K562 (cell line): Measurements from ENCODE around the gene PTPRG. TPM values are rescaled to one million over a fixed set of nuclear protein-coding genes. Genes with fewer than 3 reads are reported as not detected.

Source experiments
- ATAC-seq: fragments of 200-7000 bp; cut with Tn5 transposase; 3 replicates; pipeline ENCODE4 v1.9.1; 2020; ENCODE audit warnings: moderate library complexity
- BruUV-seq: library from RNA; stranded (reverse); fragments of 400-500 nt; replicated peaks from 2 replicates; lab custom pipeline; 2021; lab: Mats Ljungman, UMichigan
- CTCF ChIA-PET: fragments of 300-600 bp; formaldehyde crosslinking; extraction: SDS; loops from one replicate; lab custom pipeline; 2021; ENCODE audit warnings: low intra/inter-chr PET ratio; lab: Yijun Ruan, JAX
- POLR2A ChIA-PET: fragments of 300-600, 350-650 bp; sonication (Branson Sonifier 250); formaldehyde crosslinking; extraction: SDS; loops from one replicate; lab custom pipeline; 2021; ENCODE audit warnings: antibody characterized with exemption, inconsistent platforms; lab: Yijun Ruan, JAX
- DNase-seq, 4 experiments: peaks; one replicate each; pipeline versions ENCODE4 v3.0.0 to v3.0.0-alpha.2; 2011 to 2018; ENCODE audit warnings: low spot score in 3 of 4, mixed read lengths in 3 of 4; ENCODE audit errors: extremely low read depth in 1 of 4
- FAIRE-seq: peaks from 2 replicates; lab custom pipeline; 2011; peaks lifted over from hg19 to GRCh38; lab: Jason Lieb, UNC
- H2AFZ ChIP-seq: 2 replicates; pipeline ENCODE4 v1.6.0; 2011; ENCODE audit warnings: low read depth, low read length, control low read depth, inconsistent platforms
- H3K27ac ChIP-seq: fragments of 200-600 bp; 3 replicates; pipeline ENCODE4 v1.8.0; 2011; ENCODE audit warnings: low read depth, mild to moderate bottlenecking, control low read depth, inconsistent platforms, low read length, moderate library complexity, mixed read lengths; ENCODE audit errors: extremely low read depth
- H3K27me3 ChIP-seq, 2 experiments: fragments of 300-600 bp in 1 of 2; 2 replicates in 1 of 2; 3 replicates in 1 of 2; pipeline versions ENCODE4 v1.6.0 to v1.8.0; 2011; ENCODE audit warnings: inconsistent platforms in 2 of 2, low read length in 2 of 2, mild to moderate bottlenecking in 1 of 2, mixed read lengths in 1 of 2, moderate library complexity in 1 of 2; ENCODE audit not compliant: control insufficient read depth in 2 of 2, insufficient read depth in 2 of 2
- H3K36me3 ChIP-seq: fragments of 300-600 bp; 3 replicates; pipeline ENCODE4 v1.8.0; 2011; ENCODE audit warnings: mild to moderate bottlenecking, low read length, inconsistent platforms; ENCODE audit not compliant: control insufficient read depth, insufficient read depth
- H3K4me1 ChIP-seq, 2 experiments: fragments of 200-600 bp in 1 of 2; replicated peaks in 1 of 2; 2 replicates in 1 of 2; 3 replicates in 1 of 2; pipeline versions ENCODE4 v1.5.1 to v1.8.0; 2011; ENCODE audit warnings: inconsistent platforms in 2 of 2, low read length in 2 of 2, mild to moderate bottlenecking in 1 of 2, mixed read lengths in 1 of 2, moderate library complexity in 1 of 2; ENCODE audit not compliant: control insufficient read depth in 2 of 2, insufficient read depth in 2 of 2
- H3K4me2 ChIP-seq: 2 replicates; pipeline ENCODE4 v1.6.1; 2011; ENCODE audit warnings: low read length, control low read depth, inconsistent platforms, mixed read lengths; ENCODE audit not compliant: insufficient read depth
- H3K4me3 ChIP-seq: fragments of 200-600 bp; sonication (generic), shearing (Covaris generic); 2 replicates; pipeline ENCODE4 v1.5.1; 2016; ENCODE audit warnings: control low read depth, inconsistent platforms
- H3K79me2 ChIP-seq: fragments of 200-600 bp; 3 replicates; pipeline ENCODE4 v1.8.0; 2011; ENCODE audit warnings: low read length, inconsistent platforms; ENCODE audit not compliant: control insufficient read depth, insufficient read depth
- H3K9ac ChIP-seq, 2 experiments: 2 replicates each; pipeline versions ENCODE4 v1.6.0 to v1.6.1; 2011; ENCODE audit warnings: low read depth in 2 of 2, low read length in 2 of 2, control low read depth in 1 of 2, inconsistent platforms in 1 of 2, mild to moderate bottlenecking in 1 of 2, mixed read lengths in 1 of 2; ENCODE audit not compliant: insufficient read depth in 1 of 2
- H3K9me1 ChIP-seq: one replicate; pipeline ENCODE4 v1.6.0; 2011; ENCODE audit warnings: inconsistent platforms, mild to moderate bottlenecking, low read length, moderate library complexity; ENCODE audit not compliant: control insufficient read depth, insufficient read depth
- H3K9me3 ChIP-seq: replicated peaks from 2 replicates; pipeline ENCODE4 v1.5.1; 2011; ENCODE audit warnings: low read depth, low read length, inconsistent platforms; ENCODE audit not compliant: control insufficient read depth, insufficient read depth
- H4K20me1 ChIP-seq: replicated peaks from 2 replicates; pipeline ENCODE4 v1.6.1; 2011; ENCODE audit warnings: low read length, inconsistent platforms, mixed read lengths; ENCODE audit not compliant: control insufficient read depth, insufficient read depth
- CREB1 ChIP-seq, 2 experiments: sonication (generic) in 1 of 2; formaldehyde crosslinking in 1 of 2; IDR thresholded peaks; 2 replicates each; pipeline versions ENCODE4 v1.6.1 to v1.8.0; 2012 to 2022; ENCODE audit warnings: inconsistent platforms in 1 of 2, mild to moderate bottlenecking in 1 of 2, missing genetic modification reagents in 1 of 2, moderate library complexity in 1 of 2
- FUS ChIP-seq: fragments of 200-400 bp; formaldehyde crosslinking; optimal IDR thresholded peaks from 2 replicates; pipeline ENCODE3; 2017; ENCODE audit warnings: low read depth, low read length
- HDAC1 ChIP-seq, 2 experiments: fragments of 450-650 bp; IDR thresholded peaks; 2 replicates each; pipeline ENCODE4 v1.6.1; 2016 to 2017; ENCODE audit warnings: inconsistent platforms in 1 of 2, mild to moderate bottlenecking in 1 of 2, moderate library complexity in 1 of 2
- HMG20A ChIP-seq: fragments of 450-650 bp; formaldehyde crosslinking; conservative IDR thresholded peaks from 2 replicates; pipeline ENCODE4 v1.4.0; 2020; ENCODE audit warnings: mild to moderate bottlenecking, mixed read lengths
- IFI16 ChIP-seq: fragments of 250-450 bp; sonication (Bioruptor Pico); IDR thresholded peaks from 2 replicates; pipeline ENCODE4 v2.1.2; 2022; ENCODE audit warnings: mild to moderate bottlenecking, inconsistent platforms
- LARP7 ChIP-seq: fragments of 450-650 bp; IDR thresholded peaks from 2 replicates; pipeline ENCODE4 v1.6.1; 2016
- MNT ChIP-seq, 2 experiments: fragments of 450-650 bp; conservative IDR thresholded peaks; 2 replicates each; pipeline ENCODE4 v1.6.1; 2017; ENCODE audit warnings: mild to moderate bottlenecking in 2 of 2, moderate library complexity in 2 of 2
- NR4A1 ChIP-seq, 2 experiments: fragments of 250-450 bp in 1 of 2; fragments of 450-650 bp in 1 of 2; sonication (Bioruptor Pico) in 1 of 2; IDR thresholded peaks; 2 replicates each; pipeline versions ENCODE4 v1.4.0 to v1.6.1; 2016 to 2020; ENCODE audit warnings: mild to moderate bottlenecking in 2 of 2, missing compliant biosample characterization in 1 of 2, missing genetic modification characterization in 1 of 2, moderate library complexity in 1 of 2
- RUNX1 ChIP-seq: sonication (generic); IDR thresholded peaks from 2 replicates; pipeline ENCODE4 v1.6.1; 2016; ENCODE audit warnings: antibody characterized with exemption, low read depth
- SOX6 ChIP-seq: fragments of 450-650 bp; IDR thresholded peaks from 2 replicates; pipeline ENCODE4 v1.6.1; 2014; ENCODE audit warnings: mild to moderate bottlenecking
- SPI1 ChIP-seq: IDR thresholded peaks from 2 replicates; pipeline ENCODE4 v1.6.1; 2011; ENCODE audit warnings: low read depth, low read length, control low read depth, borderline replicate concordance
- U2AF1 ChIP-seq: fragments of 200-400 bp; formaldehyde crosslinking; optimal IDR thresholded peaks from 2 replicates; pipeline ENCODE3; 2017; ENCODE audit warnings: mild to moderate bottlenecking, low read depth, low read length, moderate library complexity
- ZNF232 ChIP-seq: sonication (generic); formaldehyde crosslinking; IDR thresholded peaks from 2 replicates; pipeline ENCODE4 v1.8.0; 2022; ENCODE audit warnings: mild to moderate bottlenecking, missing genetic modification reagents
- ZNF263 ChIP-seq: sonication (generic); formaldehyde crosslinking; IDR thresholded peaks from 2 replicates; pipeline ENCODE4 v1.8.0; 2022; ENCODE audit warnings: mild to moderate bottlenecking, missing genetic modification reagents, borderline replicate concordance
- ZNF316 ChIP-seq: fragments of 450-650 bp; IDR thresholded peaks from 2 replicates; pipeline ENCODE4 v1.6.1; 2016
- ZNF436 ChIP-seq: fragments of 250-450, 450-650 bp; sonication (Bioruptor Pico); formaldehyde crosslinking; IDR thresholded peaks from 2 replicates; pipeline ENCODE4 v1.7.0; 2020; ENCODE audit warnings: mild to moderate bottlenecking
- WGBS: fragments of 100-300 bp; shearing (Covaris generic); methylation state at CpG from one replicate; pipeline ENCODE4 v1.1.6; 2016; ENCODE audit warnings: low coverage, mixed read lengths; ENCODE audit not compliant: insufficient coverage; ENCODE audit errors: missing lambda C conversion rate; 5-methylcytosine and 5-hydroxymethylcytosine counted together
- in situ Hi-C: fragments of 300-500 bp; cut with MboI; formaldehyde crosslinking; loops from 4 replicates; pipeline ENCODE4 v1.15.0; 2018; ENCODE audit warnings: inconsistent platforms, mixed read lengths
- intact Hi-C: fragments of 100-400 bp; cut with micrococcal nuclease; formaldehyde crosslinking; loops from 2 replicates; pipeline ENCODE4 v1.14.2; 2022
- polyA plus RNA-seq, 8 experiments: library from polyadenylated mRNA; depleted of rRNA in 4 of 8; stranded (reverse) in 5 of 8; unstranded in 3 of 8; fragments of >200 nt; fragmentation: Nextera tagmentation in 2 of 8; fragmentation: Illumina TruSeq in 1 of 8; extraction: Ambion mirVana in 2 of 8; extraction: Trizol in 1 of 8; gene quantifications; 2 replicates each; pipeline versions ENCODE4 v1.2.1 to v1.2.3, GENCODE V29; 2011 to 2014; ENCODE audit warnings: inconsistent platforms in 1 of 8, missing spikeins in 1 of 8
- total RNA-seq, 7 experiments: library from RNA; depleted of rRNA in 6 of 7; stranded (reverse); fragments of >200 nt in 6 of 7; fragmentation: Illumina TruSeq in 2 of 7; extraction: Trizol in 2 of 7; gene quantifications; 2 replicates each; pipeline versions ENCODE4 v1.2.1 to v1.2.3, GENCODE V29; 2011 to 2021; ENCODE audit warnings: low replicate concordance in 1 of 7

Gene PTPRG
- total and polyA plus RNA-seq, 9 of the 15 experiments (the other 6 are each of a cell fraction or from before 2014, with no cell fraction given) = 0.16 TPM; not detected in 8

DNA sequence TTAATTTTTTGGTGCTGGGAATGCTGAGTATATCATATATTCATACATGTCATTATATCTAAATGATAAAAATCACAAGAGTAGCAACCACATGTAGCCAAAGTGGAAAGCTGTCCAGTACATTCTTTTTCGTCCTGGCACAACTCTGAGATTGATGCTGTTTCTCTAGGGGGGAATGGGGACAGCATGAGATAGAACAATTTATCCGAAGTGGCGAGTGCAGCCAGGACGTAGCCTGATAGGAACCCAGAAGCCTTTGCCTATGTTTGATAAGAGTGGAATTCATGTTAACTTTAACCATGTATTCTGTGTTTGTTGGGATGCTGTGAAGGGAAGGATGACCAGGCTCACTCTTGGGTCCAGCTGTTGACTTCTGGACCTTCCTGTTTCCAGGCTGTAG is 20.9 kb downstream of the PTPRG start:
- Histone ChIP-seq H3K9me1 (no peaks in the 10 kb centered on the region), H3K9ac (no peak overlapping the region), H2AFZ (no peak overlapping the region), H3K4me3 (no peak overlapping the region), H3K9me3 (no peaks in the 10 kb centered on the region), H3K4me1 (no peaks in the 10 kb centered on the region), H3K27me3 (no peaks in the 10 kb centered on the region), H3K36me3 (no peaks in the 10 kb centered on the region), H3K4me2 (no peak overlapping the region), H3K27ac (no peak overlapping the region), H3K79me2 (no peaks in the 10 kb centered on the region), H4K20me1 (no peaks in the 10 kb centered on the region)
- ChIA-PET CTCF (no interaction called here), POLR2A (no interaction called here)
- no peak for FAIRE-seq
- intact Hi-C loops = no loop called here
- no peak for ATAC-seq
- no peak for DNase-seq
- WGBS = 0% methylated on average over 3 of the region's 4 CpGs
- in situ Hi-C loops = no loop called here
- TF ChIP-seq NR4A1 (CRISPR knock-in tag; IDR thresholded peaks at IDR 0.05) (no peak), NR4A1 (tag; IDR thresholded peaks at IDR 0.05) (no peak), ZNF263 (CRISPR knock-in tag) (no peak), LARP7 (no peak)
- BruUV-seq = no TSS peak

- no peak for DNase-seq
- TF ChIP-seq SPI1 (no peak), MNT (conservative IDR thresholded peaks at IDR 0.05) (no peak), HDAC1 (IDR thresholded peaks at IDR 0.05) (no peak), RUNX1 (no peak), ZNF436 (no peak), HMG20A (CRISPR knock-in tag) (no peak), ZNF316 (no peak), U2AF1 (no peak), ZNF232 (no peak), CREB1 (IDR thresholded peaks at IDR 0.05) (no peak), CREB1 (CRISPR knock-in tag; IDR thresholded peaks at IDR 0.05) (no peak), SOX6 (no peak), FUS (no peak), IFI16 (CRISPR knock-in tag) (no peak)
- Histone ChIP-seq H3K79me2 (no peaks in the 10 kb centered on the region), H3K4me3 (no peak overlapping the region), H3K36me3 (no peaks in the 10 kb centered on the region), H3K4me1 (no peaks in the 10 kb centered on the region), H4K20me1 (no peaks in the 10 kb centered on the region), H3K9me1 (no peaks in the 10 kb centered on the region), H3K9me3 (no peaks in the 10 kb centered on the region), H2AFZ (no peak overlapping the region), H3K4me2 (no peak overlapping the region), H3K27ac (no peak overlapping the region), H3K9ac (no peak overlapping the region), H3K27me3 (no peaks in the 10 kb centered on the region)
- in situ Hi-C loops = no loop called here
- POLR2A ChIA-PET = no interaction called here
- BruUV-seq = no TSS peak
- CTCF ChIA-PET = no interaction called here
- ATAC-seq = no peak
- intact Hi-C loops = no loop called here
- WGBS = 2% methylated on average over 4 of the region's 4 CpGs
- FAIRE-seq = no peak
Measured at GRCh38 chr3:61582846-61583245, 21.5 kb downstream of the PTPRG start.
